COR-L47 (cell line): ENCODE results near the gene TXNDC11.

ENCODE experiments used
- DNase-seq: peaks from one replicate; lab custom pipeline; 2025; lab: John Stamatoyannopoulos, UW

The TXNDC11 gene

DNA sequence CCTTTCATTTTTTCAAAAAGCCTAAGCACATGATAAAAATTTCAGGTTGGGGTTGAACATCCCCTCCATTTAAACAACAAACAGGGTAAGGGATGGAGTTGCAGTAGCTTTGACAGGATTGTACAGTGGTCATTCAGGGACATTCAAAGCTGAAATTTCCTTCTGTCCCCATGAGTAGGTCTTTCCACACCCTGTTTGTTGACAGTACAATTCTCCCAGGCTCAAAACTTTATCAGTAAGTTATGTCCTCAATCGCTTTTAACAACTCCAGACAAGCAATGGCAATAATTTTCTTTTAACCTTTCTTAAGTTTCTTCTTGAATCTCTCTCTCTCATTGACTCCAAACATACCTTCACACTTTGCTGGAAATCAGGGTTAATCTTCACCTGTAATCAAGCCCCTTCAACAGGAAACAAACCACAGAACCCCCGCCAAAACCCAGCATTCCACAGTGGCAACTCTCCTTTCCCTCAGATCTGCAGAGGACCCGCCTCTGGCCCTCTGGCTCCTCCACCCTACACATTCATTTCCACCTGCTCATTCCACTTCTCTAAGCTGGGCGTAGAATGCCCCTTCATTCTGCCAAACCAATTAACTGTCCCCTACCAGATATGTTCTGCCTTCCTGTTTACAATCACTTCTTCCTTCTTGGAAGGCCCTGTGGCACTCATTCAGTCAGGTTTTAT, 20.7 kb downstream of the TXNDC11 start:
- DNase-seq = no peak

DNA sequence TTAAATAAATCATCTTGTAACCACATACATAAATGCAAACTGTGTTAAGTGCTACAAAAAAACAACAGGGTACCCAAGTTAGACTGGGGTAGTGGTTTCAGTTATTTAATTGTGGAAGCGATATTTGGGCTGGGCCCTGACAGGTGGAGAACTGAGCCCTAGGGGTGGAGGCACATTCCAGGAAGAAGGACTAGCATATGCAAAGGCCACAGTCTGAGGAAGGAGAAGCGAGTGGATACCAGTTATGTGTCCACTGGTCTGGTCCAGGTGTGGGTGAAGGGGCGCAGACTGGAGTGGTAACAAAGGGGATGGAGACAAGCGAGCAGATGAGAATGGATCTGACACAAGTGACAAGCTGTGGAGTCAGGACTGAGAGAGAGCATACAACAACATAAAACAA, 22.9 kb downstream of the TXNDC11 start:
- no peak for DNase-seq

DNA sequence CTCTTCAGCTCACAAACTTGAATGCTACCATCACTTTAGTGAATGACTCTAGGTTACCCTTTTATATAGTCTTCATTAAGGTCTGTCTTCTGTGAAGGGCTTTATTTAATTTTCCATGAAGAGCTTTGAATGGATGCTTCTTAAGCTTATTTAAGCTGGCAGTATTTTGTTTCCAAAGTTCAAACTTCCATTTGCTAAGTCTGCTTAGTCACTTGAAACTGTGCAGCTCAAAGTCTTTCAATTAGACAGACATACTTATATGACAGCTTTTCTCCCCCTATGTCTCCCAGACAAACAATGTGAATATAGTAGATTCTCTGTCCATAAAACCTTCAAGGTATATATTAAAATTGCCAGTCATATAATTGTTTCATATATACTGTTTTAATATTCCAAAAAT, 23.5 kb downstream of the TXNDC11 start:
- no peak for DNase-seq

DNA sequence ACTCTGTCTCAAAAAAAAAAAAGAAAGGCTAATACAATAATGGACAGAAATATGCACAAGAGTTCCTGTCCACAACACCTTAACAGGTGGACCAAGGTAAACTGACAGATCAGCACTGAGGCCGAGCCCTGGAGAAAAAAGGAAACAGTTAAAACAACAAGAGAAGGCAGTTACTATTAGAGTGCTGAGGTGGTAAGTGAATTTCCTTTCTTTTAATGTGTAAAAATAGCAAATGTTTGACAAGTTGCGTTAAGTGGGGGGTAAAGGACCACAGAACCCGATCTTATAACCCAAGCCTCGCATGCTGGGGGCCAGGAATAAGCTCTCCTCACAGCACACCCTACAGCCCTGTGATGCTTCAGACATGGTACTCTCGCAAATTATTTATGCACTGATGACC, 24.8 kb downstream of the TXNDC11 start:
- DNase-seq = no peak

DNA sequence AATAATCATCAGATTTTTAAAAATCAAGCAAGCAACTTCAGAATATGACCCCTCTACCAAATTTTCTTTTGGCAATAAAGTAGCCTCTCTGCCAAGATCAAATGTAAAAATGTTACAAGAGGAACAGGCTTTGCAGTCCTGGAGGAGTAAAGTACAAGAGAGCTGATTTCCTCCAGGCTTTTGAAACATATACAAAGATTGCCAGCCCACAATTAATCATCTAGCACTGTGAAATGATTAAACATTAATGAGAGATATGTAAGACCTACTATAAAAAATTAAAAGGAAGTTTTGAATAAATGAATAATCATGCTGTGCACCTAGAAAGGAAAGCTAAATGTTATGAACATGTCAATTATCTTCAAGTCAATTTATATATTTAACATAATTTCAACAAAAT, 26.3 kb downstream of the TXNDC11 start:
- DNase-seq = no peak

DNA sequence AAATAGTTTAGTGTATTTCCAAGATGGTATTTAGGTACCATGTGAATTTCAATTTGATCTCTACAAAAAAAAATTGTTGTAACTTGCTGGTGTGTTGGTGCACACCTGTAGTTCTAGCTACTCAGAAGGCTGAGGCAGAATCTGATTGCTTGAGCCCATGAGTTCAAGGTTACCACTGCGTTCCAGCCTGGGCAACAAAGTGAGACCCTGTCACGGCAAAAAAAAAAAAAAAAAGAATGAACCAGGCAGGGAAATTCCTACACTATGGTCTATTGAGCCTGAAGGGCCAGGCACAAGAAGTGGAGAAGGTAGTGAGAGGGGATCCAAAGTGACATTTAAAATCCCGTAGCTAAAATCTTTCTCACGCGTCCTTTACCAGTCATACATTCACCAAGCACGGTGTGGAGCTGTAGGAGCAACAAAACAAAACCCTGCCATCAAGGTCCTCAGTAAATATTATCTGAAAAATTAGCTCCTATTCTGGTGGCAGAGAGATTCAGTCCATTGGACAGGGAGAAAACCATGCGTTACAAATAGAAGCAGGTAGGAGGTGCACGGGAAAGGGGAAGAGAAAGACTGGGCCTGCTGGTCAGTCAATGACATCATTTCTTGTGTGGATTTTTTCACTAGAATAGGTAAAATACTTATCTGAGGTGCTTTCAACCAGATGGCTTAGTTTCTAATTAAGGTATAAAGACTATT, 27.3 kb downstream of the TXNDC11 start:
- DNase-seq = no peak

DNA sequence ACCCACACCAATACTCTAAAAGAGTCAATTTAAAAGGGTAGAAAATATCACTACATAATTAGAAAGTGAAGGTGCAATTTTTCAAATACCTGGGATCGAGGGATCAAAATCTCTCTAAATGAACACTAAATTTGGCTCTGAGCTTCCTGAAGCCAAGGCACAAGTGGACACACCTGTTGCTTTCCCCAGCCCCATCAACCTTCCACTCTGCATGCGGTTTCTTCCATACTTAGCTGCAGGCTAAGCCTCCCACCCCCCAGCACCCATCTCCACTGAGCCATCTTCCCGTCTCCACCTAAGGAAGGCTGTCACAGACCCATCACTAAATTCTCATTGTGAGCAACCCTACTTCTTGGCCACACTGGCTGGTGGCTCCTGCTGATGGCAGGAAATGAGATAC, 30.5 kb downstream of the TXNDC11 start:
- no peak for DNase-seq

DNA sequence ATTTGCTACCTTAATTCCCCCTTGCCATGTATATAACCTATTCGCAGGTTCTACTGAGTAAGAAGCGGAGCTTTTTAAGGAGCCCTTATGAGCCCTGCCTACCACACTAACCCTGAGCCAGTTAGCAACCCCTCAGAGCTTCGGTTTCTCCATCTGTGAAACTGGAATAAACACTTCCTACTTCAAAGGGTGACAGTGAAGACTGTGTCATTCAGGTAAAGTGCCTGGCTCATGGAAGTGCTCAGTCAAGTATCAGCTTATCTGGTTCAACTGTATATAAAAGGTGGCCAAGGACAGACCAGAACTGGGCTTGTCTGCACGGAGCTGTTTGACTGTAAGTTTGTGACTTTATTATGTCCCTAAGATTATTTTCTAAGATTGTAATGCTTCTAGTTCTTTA, 31.0 kb downstream of the TXNDC11 start:
- DNase-seq = no peak

DNA sequence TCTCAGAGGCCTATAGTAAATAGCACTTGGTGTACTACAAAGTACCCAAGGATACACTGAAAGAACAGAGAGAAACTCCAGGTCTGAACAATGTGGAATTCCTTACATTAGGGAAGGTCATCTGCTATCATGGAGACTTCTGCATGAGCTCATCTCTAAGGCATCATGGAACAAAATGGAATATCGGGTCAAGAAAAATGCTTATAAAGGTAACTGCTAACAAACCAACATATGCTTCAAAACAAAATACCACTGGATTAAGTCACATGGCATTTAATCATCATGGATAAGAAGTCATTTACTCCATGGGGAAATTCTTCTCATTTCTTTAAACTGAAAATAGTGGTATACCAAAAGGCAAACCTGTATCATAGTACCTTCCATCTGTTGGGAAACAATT, 34.2 kb downstream of the TXNDC11 start:
- no peak for DNase-seq

DNA sequence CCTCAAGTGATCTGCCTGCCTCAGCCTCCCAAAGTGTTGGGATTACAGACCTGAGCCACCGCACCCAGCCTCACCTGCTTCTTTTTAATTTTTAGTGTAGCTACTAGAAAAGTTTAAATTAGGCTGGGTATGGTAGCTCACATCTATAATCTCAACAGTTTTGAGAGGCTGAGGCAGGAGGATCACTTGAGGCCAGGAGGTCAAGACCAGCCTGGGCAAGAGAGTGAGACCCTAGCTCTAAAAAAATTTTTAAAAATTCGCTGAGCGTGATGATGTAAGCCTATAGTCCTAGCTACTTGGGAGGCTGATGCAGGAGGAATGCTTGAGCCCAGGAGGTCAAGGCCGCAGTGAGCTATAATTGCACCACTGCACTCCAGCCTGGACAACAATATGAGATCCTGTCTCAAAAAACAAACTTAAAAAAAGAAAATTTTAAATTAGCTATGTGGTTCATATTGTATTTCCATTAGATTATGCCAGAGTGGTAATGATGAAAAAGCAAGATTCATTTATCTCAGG, 34.9 kb downstream of the TXNDC11 start:
- no peak for DNase-seq

DNA sequence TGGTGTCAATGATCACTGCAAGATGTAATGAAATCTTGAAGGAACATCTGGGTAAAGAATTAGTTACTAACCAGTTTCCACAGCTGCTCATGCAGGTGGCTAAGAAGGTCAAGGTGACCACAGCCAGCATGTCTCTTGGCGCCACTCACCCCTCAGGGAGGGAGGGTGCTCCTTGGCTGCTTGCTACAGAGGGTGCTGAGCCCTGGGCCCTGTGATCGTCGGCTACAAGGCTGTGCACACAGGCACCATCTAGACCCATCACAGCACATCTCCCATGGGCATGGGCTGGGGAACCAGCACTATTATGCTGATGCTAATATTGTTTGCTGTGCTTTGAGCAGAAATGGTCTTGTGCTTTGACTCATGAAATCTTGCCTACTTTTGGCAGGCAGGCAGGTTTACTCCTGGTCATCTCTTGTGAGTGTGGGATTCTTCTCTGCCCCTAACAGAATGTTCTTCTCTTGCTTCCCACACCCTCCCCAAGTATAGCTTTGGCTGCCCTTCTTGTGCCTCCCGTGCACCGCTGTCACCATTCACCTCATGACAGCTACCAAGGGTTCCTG, 36.4 kb downstream of the TXNDC11 start:
- no peak for DNase-seq

DNA sequence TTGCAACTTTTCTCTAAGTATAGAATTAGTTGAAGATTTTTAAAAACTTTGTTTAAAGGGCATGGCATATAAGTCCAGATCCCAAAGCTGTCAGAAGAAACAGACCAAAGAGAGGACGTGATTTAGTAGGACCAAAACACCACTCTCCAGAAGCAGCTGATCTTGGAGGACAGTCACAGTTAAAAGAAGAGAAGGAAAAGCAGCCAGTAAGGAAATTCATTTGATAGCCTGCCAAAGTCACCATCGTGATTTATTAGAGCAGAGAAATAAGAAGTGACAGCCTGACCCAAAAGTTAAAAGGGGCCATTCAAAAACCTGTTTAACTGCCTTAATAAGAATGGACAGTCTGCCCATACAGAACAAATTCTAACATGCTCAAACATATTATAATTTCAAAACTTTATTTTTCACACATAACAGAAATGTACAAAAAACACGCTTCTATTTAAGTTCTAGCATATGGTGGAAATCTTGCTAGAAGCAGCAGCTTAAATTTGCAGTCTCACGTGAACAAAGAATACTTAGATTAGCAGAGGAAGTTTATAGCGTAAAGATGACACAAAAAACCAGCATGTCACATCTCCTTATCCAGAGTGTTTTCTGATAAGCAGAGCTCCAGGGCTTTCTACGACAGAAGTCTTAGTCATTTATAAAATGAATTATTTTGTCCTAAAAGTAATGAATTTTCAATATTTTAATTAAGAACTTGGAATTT, 37.2 kb downstream of the TXNDC11 start:
- DNase-seq = no peak

DNA sequence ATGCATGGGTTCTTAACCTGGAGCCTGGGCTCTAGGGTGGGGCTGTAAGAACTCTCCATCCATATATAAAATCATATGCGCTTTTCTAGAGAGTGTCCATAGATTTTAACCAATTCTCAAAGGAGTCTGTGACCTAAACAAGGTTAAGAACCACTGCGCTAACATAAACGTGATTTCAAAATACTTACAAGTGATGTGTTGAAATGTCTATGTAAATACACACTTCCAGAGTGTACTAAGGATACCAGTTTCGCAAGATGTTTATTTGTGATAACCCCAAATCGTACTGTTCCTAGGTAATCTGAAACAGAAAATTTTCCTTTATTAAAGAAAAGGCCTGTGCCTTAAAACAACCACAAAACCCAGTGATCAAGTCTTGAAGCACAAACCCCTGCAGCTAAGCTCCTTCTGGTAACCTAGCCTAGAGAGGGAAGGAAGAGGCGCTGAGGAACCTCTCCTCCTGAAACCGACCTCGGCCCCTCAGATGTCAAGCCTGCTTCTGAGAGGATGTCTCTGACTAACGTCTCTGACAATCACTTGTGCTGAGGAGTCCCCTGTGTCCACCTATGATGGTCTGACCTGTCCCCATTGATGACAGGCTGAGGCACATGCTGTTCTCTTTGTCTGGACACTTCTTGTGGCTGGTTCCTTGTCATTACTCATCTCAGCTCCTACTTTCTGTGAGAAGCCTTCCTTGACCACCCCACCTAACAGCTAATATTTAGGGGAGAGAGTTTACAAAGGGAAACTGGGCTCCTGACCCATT, 42.2 kb downstream of the TXNDC11 start:
- DNase-seq = no peak

DNA sequence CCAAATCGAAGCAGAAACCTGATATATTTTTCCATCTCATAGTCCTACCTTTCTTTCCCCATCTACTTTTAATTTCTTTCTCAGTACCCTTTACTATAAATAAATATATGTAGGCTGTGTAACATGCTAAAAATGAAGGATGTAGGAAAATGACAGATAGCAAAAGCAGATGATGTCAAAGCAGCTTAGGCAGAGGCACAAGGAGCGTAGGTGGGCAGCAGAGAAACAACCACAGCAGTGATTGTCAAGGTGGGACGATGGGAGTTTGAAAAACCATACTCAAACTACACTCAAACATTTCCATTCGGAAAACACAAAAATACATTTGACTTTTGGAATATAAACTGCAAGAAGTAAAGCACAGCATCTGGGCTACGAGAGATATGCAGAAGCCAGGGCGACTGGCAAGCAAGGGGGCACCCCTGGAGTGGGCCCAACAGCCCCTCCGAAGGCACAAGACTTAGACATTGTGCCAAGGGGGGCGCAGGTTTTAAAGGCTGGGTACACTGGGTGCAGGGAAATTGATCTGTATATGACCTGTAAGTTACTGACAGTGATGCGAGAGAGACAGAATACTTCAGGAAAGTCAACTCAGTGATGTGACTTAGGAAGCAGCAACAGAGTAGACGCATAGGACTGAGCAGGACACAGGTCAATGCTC, 43.3 kb downstream of the TXNDC11 start:
- DNase-seq = no peak

DNA sequence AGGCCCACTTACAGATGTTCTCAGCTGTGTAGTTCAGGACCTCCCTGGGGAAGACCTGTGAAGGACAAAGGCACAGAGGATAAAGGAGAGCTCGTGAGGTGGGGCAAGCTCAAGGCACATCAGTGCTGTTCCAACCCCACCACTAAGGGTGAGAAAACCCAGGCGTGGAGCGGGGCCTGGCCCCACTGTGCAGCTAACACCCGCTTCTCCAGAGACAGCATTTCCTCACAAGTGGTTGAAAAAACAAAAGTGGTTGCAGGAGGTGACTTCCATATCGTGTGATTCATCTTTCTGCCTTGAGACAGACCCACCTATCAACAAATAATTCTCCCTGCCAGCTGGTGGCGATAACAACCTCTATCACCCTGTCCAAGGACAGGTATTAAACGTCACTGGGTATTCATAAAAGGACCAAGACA, 44.4 kb downstream of the TXNDC11 start:
- no peak for DNase-seq

DNA sequence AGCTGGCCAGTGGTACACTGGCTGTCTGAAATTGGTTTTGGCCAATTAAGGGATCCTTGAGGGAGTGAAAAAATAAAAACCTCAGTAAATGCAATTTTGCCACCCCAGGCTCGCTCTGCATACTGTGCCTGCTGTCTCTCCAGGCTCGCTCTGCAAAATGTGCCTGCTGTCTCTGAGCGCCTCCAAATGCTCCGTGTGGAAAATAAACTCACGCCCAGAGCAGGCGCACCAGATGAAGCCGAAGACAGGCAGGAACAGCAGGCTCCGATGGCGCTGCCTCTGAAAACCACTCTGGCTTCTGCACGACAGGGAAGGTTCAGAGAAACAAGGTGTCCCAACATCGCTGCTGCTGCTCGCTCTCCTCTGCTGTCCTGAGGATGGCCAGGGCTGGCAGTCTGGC, 45.3 kb downstream of the TXNDC11 start:
- no peak for DNase-seq

DNA sequence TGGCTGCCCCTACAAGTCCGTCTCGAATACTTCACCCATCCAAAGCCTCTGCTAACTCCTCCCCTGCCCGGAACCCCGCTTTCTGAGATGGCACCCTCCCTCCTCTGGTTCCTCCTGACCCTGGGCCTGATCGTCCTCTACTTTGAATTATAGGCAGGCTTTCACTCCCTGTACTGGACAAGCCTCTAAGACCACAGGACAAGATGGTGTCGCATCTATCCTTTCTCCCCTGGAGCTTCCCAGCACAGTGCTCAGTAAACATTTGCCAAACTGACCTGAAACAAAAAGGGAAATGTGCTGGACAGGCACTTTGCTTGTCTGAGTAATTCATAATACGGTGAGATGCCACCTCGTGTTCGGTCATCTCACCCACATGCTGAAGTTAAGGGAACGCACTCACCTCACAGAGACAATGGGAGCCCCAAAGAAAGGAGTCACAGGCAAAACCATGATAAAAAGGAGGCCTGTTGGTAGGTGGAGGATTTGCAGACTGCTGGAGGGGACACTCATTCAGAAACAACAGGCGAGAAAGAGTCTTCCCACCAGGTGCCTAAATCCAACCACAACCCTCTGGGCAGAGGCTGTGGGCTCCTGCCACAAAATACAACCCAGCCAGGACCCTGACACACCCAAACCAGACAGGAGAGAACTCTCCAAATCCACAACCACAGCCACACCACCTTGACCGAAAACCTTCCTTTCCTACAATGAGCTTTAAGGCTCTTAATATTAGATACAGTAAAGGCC, 46.2 kb downstream of the TXNDC11 start:
- no peak for DNase-seq

DNA sequence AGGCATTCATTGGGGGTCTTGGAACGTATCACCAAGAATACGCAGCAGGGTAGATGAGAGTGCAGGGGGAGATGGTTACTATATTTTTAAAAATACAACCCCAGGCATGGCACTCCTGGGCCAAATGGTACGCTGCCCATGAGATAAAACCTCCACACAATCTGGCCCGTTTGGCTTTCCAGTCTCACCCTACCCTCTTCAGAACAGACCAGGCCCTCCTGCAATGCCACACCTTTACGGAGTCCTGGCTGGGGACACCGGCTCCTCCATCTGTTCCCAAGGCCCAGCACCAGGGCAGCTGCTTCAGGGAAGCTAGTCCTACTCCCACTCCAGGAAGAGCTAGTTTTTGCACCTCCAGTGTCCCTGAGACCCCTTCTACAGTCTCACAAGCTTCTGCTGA, 50.0 kb downstream of the TXNDC11 start:
- DNase-seq = no peak

DNA sequence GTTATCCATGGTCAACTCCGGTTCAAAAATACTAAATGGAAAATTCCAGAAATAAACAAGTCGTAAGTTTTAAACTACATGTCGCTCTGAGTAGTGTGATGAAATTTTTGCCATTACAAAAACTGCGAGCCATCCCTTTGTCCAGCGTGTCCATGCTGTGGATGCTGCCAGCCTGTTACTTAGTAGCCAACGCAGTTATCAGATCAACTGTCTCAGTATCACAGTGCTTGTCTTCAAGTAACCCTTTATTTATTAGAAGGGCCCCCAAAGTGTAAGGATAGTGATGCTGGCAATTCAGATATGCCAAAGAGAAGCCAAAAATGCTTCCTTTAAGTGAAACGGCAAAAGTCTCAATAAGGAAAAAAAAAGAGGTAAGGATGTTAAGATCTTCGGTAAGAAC, 50.5 kb downstream of the TXNDC11 start:
- DNase-seq = no peak

DNA sequence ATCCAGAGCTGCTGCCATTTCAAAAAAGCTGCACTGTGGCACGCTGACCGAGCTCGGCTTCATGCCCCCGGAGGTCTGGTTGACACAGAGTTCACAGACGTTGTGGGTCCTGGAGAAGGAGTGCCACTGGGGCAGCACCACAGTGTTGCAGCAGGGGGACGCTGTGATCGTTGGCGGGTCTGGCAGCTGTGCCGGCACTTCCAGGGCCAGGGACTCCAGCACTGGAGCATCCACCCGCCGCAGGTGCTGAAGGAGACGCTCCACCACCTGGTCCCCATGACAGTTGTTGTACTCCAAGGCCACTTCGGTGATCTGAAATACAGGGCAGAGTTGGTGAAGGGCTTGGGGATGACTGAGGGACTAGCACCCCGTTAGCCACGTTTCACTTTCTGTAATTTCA, 50.9 kb downstream of the TXNDC11 start:
- DNase-seq = no peak

DNA sequence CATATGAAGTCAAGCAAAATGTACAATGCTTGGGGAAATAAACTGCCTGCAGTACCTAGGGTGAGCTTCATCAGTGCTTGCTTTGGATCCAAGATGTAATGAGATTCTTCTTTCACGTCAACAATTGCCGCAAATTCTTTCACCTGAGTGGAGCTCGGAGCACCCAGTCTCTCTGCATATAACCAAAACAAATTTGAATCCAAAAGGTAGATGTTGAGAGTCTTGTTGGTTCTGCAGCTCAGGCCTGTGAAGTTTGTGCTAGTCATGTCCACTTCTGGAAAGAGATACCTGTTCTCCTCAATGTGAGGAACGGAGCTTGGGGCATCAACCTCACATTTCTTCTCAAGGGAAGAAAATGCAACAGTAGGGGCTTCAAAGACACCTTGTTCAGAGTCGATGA, 51.4 kb downstream of the TXNDC11 start:
- DNase-seq = no peak
